GM12891 (cell line): Measurements from ENCODE around the gene TCF7L2.

Experiments
- DNase-seq: peaks from one replicate; pipeline ENCODE4 v3.0.0; 2011; ENCODE audit warnings: low spot score; ENCODE audit not compliant: insufficient read length
- FAIRE-seq: peaks from 2 replicates; lab custom pipeline; 2011; peaks lifted over from hg19 to GRCh38; lab: Jason Lieb, UNC
- PAX5 ChIP-seq: IDR thresholded peaks from 2 replicates; pipeline ENCODE4 v1.6.1; 2011; ENCODE audit warnings: low read length, moderate library complexity, mild to moderate bottlenecking; ENCODE audit not compliant: insufficient read depth, severe bottlenecking
- POLR2A ChIP-seq: IDR thresholded peaks from 2 replicates; pipeline ENCODE4 v1.6.1; 2011; ENCODE audit warnings: low read depth, low read length, control low read depth
- POLR2AphosphoS5 ChIP-seq: IDR thresholded peaks from 2 replicates; pipeline ENCODE4 v1.6.1; 2011; ENCODE audit warnings: low read depth, low read length, control low read depth
- POU2F2 ChIP-seq: IDR thresholded peaks from 2 replicates; pipeline ENCODE4 v1.6.1; 2011; ENCODE audit warnings: low read depth, mild to moderate bottlenecking, control low read depth, low read length, moderate library complexity
- SPI1 ChIP-seq: IDR thresholded peaks from 2 replicates; pipeline ENCODE4 v1.6.1; 2011; ENCODE audit warnings: low read depth, low read length, control low read depth
- TAF1 ChIP-seq: IDR thresholded peaks from 2 replicates; pipeline ENCODE4 v1.6.1; 2011; ENCODE audit warnings: low read depth, low read length, control low read depth

Gene TCF7L2

GRCh38 chr10:113026679-113027078, 76.6 kb downstream of the TCF7L2 start:
- FAIRE-seq (no peak), DNase-seq (no peak)
- TF ChIP-seq SPI1: no peak
- TF ChIP-seq PAX5: no peak
- TF ChIP-seq POLR2AphosphoS5: no peak
- TF ChIP-seq POLR2A: no peak
- TF ChIP-seq TAF1: no peak
- no peak for TF ChIP-seq POU2F2

- DNase-seq: no peak
- no peak for FAIRE-seq
- TF ChIP-seq POLR2A: no peak
- TF ChIP-seq POU2F2: no peak
- TF ChIP-seq POLR2AphosphoS5: no peak
- no peak for TF ChIP-seq PAX5
- no peak for TF ChIP-seq TAF1
- no peak for TF ChIP-seq SPI1
Observed at GRCh38 chr10:113027230-113027573, 77.2 kb downstream of the TCF7L2 start.

- DNase-seq: no peak
- no peak for TF ChIP-seq PAX5
- TF ChIP-seq POU2F2: no peak
- TF ChIP-seq SPI1: no peak
- no peak for FAIRE-seq
Observed at GRCh38 chr10:113027574-113028455, 77.8 kb downstream of the TCF7L2 start.

GRCh38 chr10:113028456-113029440, 78.7 kb downstream of the TCF7L2 start:
- FAIRE-seq (no peak), DNase-seq (no peak)
- TF ChIP-seq POLR2AphosphoS5: no peak
- TF ChIP-seq POLR2A: no peak
- no peak for TF ChIP-seq POU2F2
- TF ChIP-seq TAF1: no peak
- TF ChIP-seq PAX5: no peak
- no peak for TF ChIP-seq SPI1

GRCh38 chr10:113030453-113030852, 80.4 kb downstream of the TCF7L2 start:
- no peak for FAIRE-seq

GRCh38 chr10:113031147-113031546, 81.1 kb downstream of the TCF7L2 start:
- FAIRE-seq (no peak), DNase-seq (no peak)
- TF ChIP-seq PAX5 (no peak), POLR2AphosphoS5 (no peak), TAF1 (no peak), SPI1 (no peak), POU2F2 (no peak), POLR2A (no peak)

More at GRCh38 chr10:113030453-113030852, 80.4 kb downstream of the TCF7L2 start:
- DNase-seq: no peak
- TF ChIP-seq POLR2A: no peak
- no peak for TF ChIP-seq PAX5
- no peak for TF ChIP-seq POU2F2
- no peak for TF ChIP-seq TAF1
- no peak for TF ChIP-seq POLR2AphosphoS5
- no peak for TF ChIP-seq SPI1

- TF ChIP-seq PAX5 (no peak), POU2F2 (no peak), SPI1 (no peak), POLR2AphosphoS5 (no peak), POLR2A (no peak), TAF1 (no peak)
- FAIRE-seq: no peak
- no peak for DNase-seq
Observed at GRCh38 chr10:113033991-113034390, 83.9 kb downstream of the TCF7L2 start.

- no peak for DNase-seq
- no peak for TF ChIP-seq POLR2AphosphoS5
- no peak for TF ChIP-seq POLR2A
- no peak for TF ChIP-seq TAF1
- no peak for TF ChIP-seq SPI1
- no peak for TF ChIP-seq PAX5
- TF ChIP-seq POU2F2: no peak
- FAIRE-seq: no peak
Observed at GRCh38 chr10:113035732-113036312, 85.8 kb downstream of the TCF7L2 start.
